ENCODE measurements around the gene TSPOAP1.

TSPOAP1 gene

DNA sequence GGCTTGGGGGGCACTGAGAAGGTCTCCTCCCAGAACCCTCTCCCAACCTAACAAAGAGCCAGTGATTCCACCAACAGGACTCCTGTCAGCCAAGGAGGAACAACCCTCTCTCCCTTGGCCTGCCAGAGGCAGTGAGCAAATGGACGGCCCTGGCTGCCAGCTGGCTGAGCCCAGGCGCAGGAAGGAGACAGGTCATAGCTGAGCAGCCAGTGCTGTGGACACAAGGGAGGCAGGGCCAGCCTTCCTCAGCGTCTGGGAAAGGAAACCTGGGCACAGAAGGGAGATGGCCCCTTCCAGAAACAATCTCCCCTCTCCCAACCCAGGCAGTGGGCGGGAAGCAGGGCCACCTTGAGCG is 50.0 kb downstream of the TSPOAP1 start:
- Mint-ChIP-seq H3K4me3 (no peak overlapping the region), H3K4me1 (peaks cover under 1% of the 10 kb centered on the region), H3K9me3 (no peaks in the 10 kb centered on the region), H3K27me3 (peaks cover 59% of the 10 kb centered on the region), H3K36me3 (no peaks in the 10 kb centered on the region), H3K27ac (no peak overlapping the region)
- no peak for ATAC-seq

DNA sequence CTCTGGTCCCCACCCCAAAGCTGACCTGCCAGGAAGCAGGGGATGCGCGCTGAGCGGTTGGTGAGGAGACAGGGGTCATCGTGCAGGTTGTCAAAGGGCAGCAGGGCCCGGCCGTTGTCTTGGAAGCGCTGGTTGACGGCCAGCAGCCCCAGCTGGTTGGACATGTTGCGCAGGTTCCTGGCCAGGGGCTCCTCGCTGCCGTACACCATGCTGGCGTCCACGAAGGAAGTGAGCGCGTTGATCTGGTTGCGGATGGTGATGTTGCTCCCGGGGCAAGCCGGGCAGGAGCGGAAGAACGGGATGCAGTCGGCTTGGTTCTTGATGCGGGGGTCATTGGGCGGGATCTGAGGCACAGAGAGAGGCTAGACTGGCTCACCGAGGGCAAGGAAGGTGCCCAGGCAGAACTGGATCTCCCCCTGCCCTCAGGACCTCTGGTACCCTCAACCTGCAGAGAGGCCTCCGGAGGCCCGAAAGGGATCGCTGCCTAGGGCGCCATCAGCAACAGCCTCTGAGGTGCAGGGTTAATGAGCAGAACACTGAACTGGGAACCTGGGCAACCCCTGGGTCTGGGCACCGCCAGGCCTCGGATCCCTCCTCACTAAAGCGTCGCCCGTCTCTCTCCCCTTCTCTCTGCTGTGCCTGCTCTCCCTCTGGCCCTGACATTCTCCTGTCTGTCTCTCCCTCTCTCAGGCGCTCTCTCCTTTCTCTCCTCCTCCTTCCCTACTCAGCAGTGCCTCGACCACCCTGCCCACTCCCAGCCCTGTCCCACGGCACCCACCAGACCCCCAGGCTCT is 50.6 kb downstream of the TSPOAP1 start:
- no peak overlapping the region for H3K27ac Mint-ChIP-seq
- H3K4me3 Mint-ChIP-seq, result no peak overlapping the region
- ATAC-seq, result no peak
- no peaks in the 10 kb centered on the region for H3K36me3 Mint-ChIP-seq
- no peaks in the 10 kb centered on the region for H3K9me3 Mint-ChIP-seq
- peaks cover 60% of the 10 kb centered on the region for H3K27me3 Mint-ChIP-seq
- H3K4me1 Mint-ChIP-seq, result peaks cover 7% of the 10 kb centered on the region

DNA sequence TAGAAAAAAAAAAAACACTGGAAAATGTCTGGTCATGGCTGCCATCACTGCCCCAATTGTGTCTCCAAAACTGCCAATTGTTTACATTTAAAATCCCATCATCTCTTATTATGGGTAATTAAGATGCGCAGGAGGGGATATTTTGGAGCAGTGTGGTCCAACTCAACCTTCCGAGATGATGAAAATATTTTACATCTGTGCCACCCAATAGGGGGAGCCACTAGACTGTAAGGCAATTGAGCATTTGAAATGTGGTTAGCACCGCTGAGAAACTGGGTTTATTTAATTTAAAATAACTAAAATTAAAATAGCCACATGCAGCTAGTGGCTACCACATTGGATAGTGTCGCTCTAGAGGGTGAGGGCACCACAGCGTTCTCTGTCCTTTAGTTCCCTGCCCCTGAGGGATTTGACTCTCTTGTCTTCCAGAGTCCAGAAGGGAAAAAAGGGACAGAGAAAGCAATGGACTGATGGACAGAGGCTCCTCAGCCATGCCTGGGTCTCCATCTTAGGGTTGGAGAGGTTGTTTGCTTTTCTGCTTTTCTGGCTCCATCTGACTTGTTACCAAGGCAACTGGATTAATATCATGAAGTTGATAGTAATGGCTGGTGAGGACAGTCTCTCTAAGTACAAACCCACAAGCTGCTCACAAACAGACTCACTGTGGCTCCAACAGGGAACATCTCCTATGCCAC is 51.3 kb downstream of the TSPOAP1 start:
- no peak overlapping the region for H3K27ac Mint-ChIP-seq
- H3K9me3 Mint-ChIP-seq, result no peaks in the 10 kb centered on the region
- H3K27me3 Mint-ChIP-seq, result peaks cover 68% of the 10 kb centered on the region
- peaks cover 13% of the 10 kb centered on the region for H3K4me1 Mint-ChIP-seq
- H3K36me3 Mint-ChIP-seq, result no peaks in the 10 kb centered on the region
- ATAC-seq, result no peak
- H3K4me3 Mint-ChIP-seq, result no peak overlapping the region

DNA sequence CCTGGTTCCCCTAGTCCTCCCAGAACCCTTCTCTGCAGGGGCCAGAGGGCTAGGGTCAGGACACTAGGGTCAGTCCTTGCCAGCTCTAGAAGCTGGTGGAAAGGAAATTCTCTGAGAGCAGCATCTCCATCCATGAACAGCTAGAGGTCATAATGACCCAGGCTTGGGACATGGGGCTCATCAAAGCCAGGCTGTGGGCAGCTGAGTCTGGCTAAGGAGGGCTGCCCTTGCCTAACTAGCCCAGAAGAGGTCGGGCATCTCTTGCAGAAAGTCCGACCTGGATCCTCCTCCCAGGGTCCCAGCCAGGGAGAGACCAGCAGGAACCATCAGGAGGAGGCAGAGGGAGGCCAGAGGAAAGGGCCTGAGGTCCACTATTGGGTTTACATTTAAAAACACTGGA is 52.2 kb downstream of the TSPOAP1 start:
- peaks cover 13% of the 10 kb centered on the region for H3K4me1 Mint-ChIP-seq
- no peaks in the 10 kb centered on the region for H3K36me3 Mint-ChIP-seq
- H3K27ac Mint-ChIP-seq, result no peak overlapping the region
- no peak for ATAC-seq
- H3K27me3 Mint-ChIP-seq, result peaks cover 72% of the 10 kb centered on the region
- H3K9me3 Mint-ChIP-seq, result no peaks in the 10 kb centered on the region
- no peak overlapping the region for H3K4me3 Mint-ChIP-seq

DNA sequence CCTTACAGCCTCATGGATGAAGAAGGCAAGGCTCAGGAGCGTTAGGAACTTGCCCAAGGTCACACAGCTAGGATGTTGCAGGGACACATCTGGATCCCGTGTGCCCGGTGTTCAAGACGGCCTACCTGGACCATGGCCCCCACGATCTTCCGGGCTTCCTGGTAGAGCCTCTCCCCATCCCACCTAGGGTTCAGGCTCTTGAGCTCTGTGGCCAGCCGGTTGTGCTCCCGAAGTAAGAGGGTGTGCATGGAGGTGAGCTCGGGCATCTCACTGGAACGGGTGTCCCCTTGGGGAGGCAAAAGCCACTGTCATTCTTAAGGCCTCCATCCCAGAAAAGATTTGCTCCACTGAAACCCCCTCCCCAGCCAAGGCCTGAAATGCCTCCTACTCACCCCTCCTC is 53.2 kb downstream of the TSPOAP1 start:
- no peak for ATAC-seq
- Mint-ChIP-seq H3K4me3 (no peak overlapping the region), H3K27me3 (peaks cover 63% of the 10 kb centered on the region), H3K9me3 (no peaks in the 10 kb centered on the region), H3K36me3 (no peaks in the 10 kb centered on the region), H3K4me1 (peaks cover 13% of the 10 kb centered on the region), H3K27ac (no peak overlapping the region)

DNA sequence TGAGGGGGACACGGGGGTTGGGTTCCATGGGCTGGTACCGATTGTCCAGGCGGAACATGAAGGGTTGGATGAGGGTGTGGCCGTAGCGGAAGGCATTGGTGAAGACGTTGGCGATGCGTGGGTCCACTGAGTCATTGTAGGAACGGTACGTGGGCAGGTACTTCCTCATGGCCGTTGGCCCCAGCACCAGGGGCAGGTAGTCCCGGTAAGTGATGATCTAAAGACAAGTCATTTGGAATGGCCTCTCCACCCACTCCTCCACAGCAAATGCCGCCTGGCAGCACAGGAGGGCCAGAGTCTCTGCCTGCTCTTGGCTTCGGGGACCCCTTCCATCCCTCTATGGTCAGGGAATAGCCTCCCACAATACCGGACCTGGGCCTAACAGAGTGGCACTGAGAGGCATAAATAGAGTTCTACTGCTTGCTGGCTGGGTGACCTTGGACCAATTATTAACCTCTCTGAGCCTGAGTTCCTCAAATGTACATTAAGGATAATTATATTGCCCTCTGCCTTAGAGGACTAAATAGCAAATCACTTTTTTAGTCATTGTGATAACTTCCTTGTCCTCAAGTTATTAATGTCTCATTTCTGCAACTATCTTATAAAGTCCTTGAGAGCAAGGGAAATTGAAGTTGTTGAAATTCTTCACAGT is 55.0 kb downstream of the TSPOAP1 start:
- ATAC-seq, result peak; percentile 71
- H3K27ac Mint-ChIP-seq, result no peak overlapping the region
- H3K4me3 Mint-ChIP-seq, result no peak overlapping the region
- no peaks in the 10 kb centered on the region for H3K9me3 Mint-ChIP-seq
- H3K27me3 Mint-ChIP-seq, result peaks cover 55% of the 10 kb centered on the region
- no peaks in the 10 kb centered on the region for H3K36me3 Mint-ChIP-seq
- H3K4me1 Mint-ChIP-seq, result peaks cover 13% of the 10 kb centered on the region

DNA sequence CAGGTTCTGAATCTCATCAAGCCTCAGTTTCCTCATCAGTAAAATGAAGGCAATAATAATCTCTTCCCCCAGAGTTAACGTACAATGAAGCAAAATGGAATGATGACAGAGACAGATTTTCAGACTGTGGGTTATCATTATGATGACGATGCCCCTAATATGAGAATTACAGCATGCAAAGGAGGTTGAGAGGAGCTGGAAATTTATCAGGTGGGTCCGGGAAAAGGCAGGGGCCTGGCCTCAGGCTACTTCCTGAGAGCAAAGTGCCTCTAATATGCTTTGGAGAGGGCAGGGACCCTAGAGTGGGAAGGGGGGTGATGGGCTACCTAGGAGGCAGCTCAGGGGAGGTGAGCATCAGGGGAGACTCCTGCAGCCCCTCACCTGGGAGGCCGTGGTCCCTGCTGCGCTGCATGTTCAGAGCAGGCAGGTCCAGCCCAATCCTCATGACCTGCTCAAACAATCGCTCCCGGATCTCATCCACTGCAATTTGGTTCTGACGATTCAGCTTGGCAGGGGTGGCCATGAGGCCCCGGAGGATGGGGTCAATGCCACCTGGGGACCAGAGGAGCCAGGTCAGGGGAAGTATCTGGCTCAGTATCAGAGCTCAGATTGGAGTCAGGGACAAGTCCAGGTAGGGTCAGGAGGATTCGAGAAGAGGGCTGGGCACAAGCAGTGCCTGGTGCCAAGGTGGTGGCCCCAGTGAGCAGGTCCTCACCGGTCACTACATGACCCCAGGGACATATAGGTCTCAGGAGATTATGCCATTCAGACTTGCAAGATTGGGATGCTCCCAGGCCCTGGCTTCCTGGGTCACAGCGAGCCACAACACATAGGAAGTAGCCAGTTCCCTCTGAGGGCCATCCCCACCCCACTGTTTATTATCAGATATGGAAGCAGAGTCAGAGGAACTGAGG is 56.0 kb downstream of the TSPOAP1 start:
- Mint-ChIP-seq H3K9me3 (no peaks in the 10 kb centered on the region), H3K27ac (no peak overlapping the region), H3K4me3 (no peak overlapping the region), H3K4me1 (peaks cover 13% of the 10 kb centered on the region), H3K36me3 (no peaks in the 10 kb centered on the region), H3K27me3 (peaks cover 55% of the 10 kb centered on the region)
- peak; percentile 11 for ATAC-seq

DNA sequence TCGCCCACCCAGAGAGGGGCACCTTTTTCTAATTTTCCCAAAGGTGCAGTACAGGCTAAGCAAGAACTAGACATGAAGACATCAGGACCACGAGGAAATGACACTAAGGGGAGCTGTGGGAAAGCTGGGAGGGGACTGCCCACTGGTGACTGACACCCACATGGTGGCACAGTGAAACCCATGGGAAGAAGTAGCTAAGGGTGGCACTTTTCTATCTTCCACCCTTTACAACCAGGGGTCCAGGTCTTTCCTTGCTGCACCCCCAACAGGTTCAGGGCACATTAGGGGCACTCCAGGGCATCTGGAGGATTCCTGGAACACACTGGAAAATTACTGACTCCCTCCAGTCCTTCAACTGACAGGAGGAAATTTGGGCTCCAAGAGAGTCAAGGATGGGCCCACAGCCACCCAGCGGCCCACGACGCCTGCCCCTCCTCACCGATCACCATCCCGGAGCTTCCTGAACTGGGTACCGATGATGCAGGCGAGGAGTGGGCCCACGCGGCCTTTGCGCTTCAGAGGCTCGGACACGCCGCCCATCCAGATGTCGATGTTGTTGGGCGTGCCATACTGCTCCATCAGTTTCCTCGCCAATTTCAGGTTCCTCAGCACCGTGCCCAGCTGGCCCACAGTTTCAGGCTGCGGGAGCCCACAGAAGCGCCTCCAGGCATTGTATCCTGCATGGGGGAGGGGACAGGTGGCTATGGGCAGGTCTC is 57.2 kb downstream of the TSPOAP1 start:
- no peaks in the 10 kb centered on the region for H3K9me3 Mint-ChIP-seq
- H3K27ac Mint-ChIP-seq, result no peak overlapping the region
- peaks cover 13% of the 10 kb centered on the region for H3K4me1 Mint-ChIP-seq
- ATAC-seq, result no peak
- H3K4me3 Mint-ChIP-seq, result no peak overlapping the region
- peaks cover 57% of the 10 kb centered on the region for H3K27me3 Mint-ChIP-seq
- H3K36me3 Mint-ChIP-seq, result no peaks in the 10 kb centered on the region

DNA sequence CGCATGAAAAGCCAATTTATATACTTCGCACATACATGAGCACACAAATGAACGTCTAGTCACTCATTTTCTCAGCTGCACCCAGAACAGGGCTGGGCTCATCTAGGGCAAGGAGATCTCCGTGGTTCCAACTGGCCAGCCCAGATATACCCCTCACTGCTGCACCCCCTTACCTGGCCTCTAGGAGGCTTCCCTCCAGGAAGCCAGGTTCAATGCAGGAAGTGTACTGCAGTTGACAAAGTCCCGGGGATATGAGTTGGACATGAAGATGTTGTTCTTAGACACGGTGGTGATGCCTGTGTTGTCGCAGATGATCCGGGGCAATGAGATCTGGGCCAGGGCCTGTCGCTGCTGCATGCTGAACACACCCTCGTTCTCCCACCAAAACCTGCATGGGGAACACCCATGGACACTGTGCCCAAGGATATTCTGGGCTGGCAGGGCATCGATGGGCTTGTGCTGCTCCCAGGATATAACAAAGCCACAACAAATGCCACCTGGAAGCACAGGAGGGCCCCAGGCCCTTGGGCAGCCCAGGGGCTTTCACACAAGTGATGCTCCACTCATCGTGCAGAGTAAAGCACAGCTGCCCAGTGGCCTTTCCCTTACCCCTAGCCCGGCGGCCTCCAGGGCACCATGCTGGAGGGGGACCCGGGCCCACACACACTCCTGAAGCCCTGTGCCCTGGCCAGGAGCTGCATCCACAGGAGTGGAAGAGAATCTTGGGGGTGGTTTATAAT is 57.9 kb downstream of the TSPOAP1 start:
- Mint-ChIP-seq H3K27ac (no peak overlapping the region), H3K36me3 (peaks cover 5% of the 10 kb centered on the region), H3K4me1 (peaks cover 13% of the 10 kb centered on the region), H3K27me3 (peaks cover 57% of the 10 kb centered on the region), H3K4me3 (no peak overlapping the region), H3K9me3 (no peaks in the 10 kb centered on the region)
- ATAC-seq, result no peak

DNA sequence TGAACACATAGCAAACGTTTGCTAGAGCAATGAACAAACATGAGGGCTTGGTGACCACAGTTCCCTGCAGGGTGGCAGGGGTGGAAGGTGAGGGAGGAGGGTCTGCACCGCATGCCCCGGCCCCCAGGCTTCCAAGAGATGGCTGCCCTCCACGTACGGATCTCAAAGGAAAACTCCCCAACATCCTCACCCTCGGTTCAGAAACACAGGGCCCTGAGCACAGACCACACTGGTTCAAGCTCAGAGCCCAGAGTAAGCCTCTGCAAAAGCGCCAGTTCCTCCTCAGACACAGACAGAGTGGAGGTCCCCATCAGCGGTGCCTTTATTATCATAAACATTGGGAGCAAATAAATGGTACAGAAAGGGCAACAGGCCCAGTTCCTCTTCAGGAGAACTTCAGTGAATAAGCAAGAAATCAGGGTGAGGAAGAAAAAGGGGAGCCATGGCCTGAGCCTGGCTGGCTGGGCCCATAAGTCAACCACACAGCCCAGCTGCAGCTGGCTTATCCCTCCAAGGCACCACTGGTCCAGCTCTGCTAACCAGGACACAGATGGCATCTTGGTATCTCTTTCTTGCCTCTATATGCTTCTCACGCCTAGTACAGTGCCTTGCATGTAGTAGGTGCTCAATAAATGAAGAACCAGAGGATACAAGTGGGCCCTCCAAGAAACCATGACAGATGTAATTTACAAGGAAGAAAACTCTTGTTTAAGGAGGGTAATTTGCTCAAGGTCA is 58.9 kb downstream of the TSPOAP1 start:
- Mint-ChIP-seq H3K4me1 (peaks cover 13% of the 10 kb centered on the region), H3K9me3 (no peaks in the 10 kb centered on the region), H3K27ac (no peak overlapping the region), H3K4me3 (no peak overlapping the region), H3K36me3 (peaks cover 5% of the 10 kb centered on the region), H3K27me3 (peaks cover 61% of the 10 kb centered on the region)
- no peak for ATAC-seq

DNA sequence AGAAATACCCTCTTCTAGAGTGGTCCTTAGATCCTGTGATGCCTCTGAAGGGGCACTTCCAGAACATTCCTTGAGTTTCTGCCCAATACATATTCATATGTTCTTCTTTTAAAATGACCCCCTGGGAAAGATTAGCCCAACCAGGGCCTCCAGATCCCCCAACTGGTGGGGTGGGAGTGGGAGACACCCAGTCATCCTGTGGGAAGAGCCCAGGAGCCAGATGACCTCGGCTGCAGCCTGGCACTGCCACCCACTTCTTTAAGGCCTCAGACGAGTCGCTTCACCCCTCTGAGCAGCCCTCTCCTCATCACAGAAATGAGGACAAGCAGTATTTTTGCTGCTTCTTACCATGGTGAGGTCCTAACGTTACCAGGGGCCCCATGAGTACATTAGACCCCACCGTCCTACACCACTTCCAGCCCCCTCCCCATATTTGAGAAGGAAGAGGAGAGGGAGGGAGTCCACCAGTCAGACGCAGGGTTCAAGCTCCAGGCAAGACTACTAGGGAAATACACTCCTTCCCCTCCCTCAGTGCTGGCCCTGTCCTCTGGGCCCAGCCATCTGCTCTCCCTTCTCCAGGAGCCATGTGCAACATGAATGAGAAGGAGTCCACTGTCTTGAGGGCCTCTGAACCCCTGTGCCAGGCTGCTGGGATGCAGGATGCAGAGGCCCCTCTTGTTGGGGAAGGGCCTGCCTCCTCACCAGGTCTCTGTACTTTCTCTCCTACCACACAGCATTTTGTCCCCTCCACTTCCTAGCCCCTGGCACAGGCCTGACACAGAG is 59.6 kb downstream of the TSPOAP1 start:
- Mint-ChIP-seq H3K27ac (no peak overlapping the region), H3K9me3 (no peaks in the 10 kb centered on the region), H3K27me3 (peaks cover 65% of the 10 kb centered on the region)

DNA sequence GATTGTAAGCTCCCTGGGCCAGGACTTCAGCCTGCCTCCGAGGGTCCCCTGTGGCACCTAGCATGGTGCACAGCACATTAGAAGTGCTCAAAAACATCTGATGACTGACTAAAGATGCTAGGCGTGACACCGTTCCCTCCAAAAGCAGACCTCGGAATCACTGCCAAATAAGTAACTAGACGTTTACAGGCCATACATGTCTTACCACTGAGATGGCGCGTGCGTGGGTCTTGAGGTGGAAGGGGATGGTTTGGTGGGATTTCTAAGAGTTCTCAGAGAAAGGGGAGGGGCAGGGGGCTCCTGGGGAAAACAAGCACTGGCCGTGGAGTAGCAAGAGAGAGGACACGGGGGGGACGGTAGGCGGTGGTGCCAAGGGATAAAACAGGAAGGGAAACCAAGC is 60.3 kb downstream of the TSPOAP1 start:
- no peak for ATAC-seq
- Mint-ChIP-seq H3K4me1 (peaks cover 9% of the 10 kb centered on the region), H3K9me3 (no peaks in the 10 kb centered on the region), H3K4me3 (no peak overlapping the region), H3K27ac (no peak overlapping the region), H3K36me3 (peaks cover 5% of the 10 kb centered on the region), H3K27me3 (peaks cover 69% of the 10 kb centered on the region)

More for the DNA sequence above, 59.6 kb downstream of the TSPOAP1 start:
- no peak for ATAC-seq
- peaks cover 13% of the 10 kb centered on the region for H3K4me1 Mint-ChIP-seq
- H3K4me3 Mint-ChIP-seq, result no peak overlapping the region
- H3K36me3 Mint-ChIP-seq, result peaks cover 5% of the 10 kb centered on the region
